AG09319 (cell line): ENCODE measurements around the gene NEURL1B.

Experiments used
- DNase-seq: peaks from one replicate; pipeline ENCODE4 v3.0.0-alpha.2; 2010; ENCODE audit warnings: low read depth; ENCODE audit errors: extremely low read depth
- CTCF ChIP-seq: IDR thresholded peaks from 2 replicates; pipeline ENCODE4 v1.5.1; 2011; ENCODE audit warnings: low read depth, mild to moderate bottlenecking, inconsistent platforms, low read length, moderate library complexity

NEURL1B gene

GRCh38 chr5:172602783-172603231 lies 38.3 kb upstream of the NEURL1B start:
- no peak for DNase-seq
- no peak for TF ChIP-seq CTCF

GRCh38 chr5:172603251-172603806 lies 37.7 kb upstream of the NEURL1B start:
- DNase-seq: no peak
- TF ChIP-seq CTCF: no peak

- TF ChIP-seq CTCF: no peak
- DNase-seq: no peak
These were observed 35.6 kb upstream of the NEURL1B start for GRCh38 chr5:172605466-172605865.

- DNase-seq: no peak
- no peak for TF ChIP-seq CTCF
These were observed 34.8 kb upstream of the NEURL1B start for GRCh38 chr5:172606156-172606785.

GRCh38 chr5:172607213-172607793 lies 33.8 kb upstream of the NEURL1B start:
- no peak for TF ChIP-seq CTCF
- DNase-seq: no peak

GRCh38 chr5:172608773-172609172 lies 32.3 kb upstream of the NEURL1B start:
- TF ChIP-seq CTCF: no peak

GRCh38 chr5:172610643-172611042 lies 30.4 kb upstream of the NEURL1B start:
- TF ChIP-seq CTCF: no peak
- DNase-seq: no peak

More at GRCh38 chr5:172608773-172609172, 32.3 kb upstream of the NEURL1B start:
- DNase-seq: no peak
